ENCODE results near the gene PHF2.

DNA sequence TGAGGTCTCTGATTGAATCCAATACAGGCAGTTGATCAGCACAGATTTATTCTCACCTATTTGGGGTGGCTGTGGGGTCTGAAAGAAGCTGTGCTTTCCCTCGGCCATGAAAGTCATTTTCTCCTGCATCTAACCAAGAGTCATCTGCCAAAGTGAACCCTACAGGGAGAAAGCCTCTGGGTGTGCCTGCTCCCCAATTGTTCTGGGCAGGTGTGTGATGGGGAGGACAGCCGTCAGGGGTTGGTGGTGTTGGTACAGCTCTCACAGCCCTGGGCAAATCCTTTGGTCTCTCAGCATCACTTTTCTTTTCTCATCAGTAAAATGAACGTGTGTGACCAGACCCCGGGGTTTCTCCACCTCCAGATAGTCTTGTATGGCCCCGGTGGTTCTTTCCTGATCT, 2.5 kb downstream of the PHF2 start:
- TF ChIP-seq, protein P1, sequence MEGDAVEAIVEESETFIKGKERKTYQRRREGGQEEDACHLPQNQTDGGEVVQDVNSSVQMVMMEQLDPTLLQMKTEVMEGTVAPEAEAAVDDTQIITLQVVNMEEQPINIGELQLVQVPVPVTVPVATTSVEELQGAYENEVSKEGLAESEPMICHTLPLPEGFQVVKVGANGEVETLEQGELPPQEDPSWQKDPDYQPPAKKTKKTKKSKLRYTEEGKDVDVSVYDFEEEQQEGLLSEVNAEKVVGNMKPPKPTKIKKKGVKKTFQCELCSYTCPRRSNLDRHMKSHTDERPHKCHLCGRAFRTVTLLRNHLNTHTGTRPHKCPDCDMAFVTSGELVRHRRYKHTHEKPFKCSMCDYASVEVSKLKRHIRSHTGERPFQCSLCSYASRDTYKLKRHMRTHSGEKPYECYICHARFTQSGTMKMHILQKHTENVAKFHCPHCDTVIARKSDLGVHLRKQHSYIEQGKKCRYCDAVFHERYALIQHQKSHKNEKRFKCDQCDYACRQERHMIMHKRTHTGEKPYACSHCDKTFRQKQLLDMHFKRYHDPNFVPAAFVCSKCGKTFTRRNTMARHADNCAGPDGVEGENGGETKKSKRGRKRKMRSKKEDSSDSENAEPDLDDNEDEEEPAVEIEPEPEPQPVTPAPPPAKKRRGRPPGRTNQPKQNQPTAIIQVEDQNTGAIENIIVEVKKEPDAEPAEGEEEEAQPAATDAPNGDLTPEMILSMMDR (IDR thresholded peaks at IDR 0.05) = no peak
- no peak for TF ChIP-seq POLR2A (IDR thresholded peaks at IDR 0.05)
